ENCODE results near the gene GTPBP3.
"Not testable (repeated sequence)": the region's sequence is repeated elsewhere in the genome, so short reads cannot be mapped to it uniquely, and the experiment has no call there.

Gene GTPBP3

DNA sequence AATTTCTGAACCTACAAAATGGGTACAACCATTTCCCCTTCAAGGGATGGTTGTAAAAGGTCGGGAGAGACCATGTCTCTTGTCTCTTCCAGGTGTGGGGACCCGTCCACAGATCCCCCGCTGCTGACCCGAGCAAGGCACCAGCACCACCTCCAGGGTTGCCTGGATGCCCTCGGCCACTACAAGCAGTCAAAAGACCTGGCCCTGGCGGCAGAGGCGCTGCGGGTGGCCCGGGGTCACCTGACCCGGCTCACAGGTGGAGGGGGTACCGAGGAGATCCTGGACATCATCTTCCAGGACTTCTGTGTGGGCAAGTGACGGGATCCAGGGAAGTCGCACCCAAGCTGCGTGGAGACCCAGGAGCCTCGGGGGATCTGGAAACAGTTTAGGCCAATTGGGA lies 4.0 kb downstream of the GTPBP3 start:
- DNase-seq (ENCODE audit: low read depth, low spot score), result no peak

DNA sequence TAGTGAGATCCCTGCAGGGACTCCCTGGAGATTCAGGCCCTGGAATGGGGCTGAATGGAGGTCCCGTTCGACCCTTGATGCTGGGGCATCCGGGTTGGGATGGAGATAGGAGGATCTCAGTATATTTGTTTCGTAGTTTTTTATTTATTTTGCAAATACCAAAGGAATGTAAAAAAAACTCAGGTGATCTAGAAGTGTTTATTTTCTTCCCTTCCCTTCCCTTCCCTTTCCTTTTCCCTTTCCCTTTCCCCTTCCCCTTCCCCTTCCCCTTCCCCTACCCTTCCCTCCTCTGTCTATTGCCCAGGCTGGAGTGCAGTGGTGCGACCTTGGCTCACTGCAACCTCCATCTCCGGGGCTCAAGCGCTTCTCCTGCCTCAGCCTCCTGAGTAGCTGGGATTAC lies 4.5 kb downstream of the GTPBP3 start:
- no peak for DNase-seq (ENCODE audit: low read depth, low spot score)

DNA sequence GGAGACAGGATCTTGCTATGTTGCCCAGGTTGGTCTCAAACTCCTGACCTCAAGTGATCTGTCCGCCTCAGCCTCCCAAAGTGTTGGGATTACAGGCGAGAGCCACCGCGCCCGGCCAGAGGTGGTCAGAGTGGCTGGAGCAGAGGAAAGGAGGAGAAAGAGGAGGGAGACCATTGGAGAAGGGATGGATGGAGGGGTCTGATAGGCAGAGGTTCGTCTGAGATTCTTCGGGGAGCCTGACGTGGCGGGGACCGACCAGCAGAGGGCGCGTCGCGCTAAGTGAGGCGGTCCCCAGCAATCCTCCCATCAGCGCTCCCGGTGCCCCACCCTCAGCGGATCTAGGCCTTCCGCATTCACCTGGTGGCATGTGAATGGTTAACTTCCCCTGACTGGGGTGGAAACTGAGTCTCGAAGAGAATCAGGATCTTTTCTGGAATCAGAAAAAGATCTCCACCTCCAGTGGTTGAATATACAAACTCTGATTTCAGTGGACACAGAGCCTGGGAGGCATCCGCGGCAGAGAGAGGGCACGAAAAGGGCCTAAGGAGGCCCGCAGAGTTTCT lies 8.8 kb downstream of the GTPBP3 start:
- DNase-seq (ENCODE audit: low read depth, low spot score), result peak; percentile 85

DNA sequence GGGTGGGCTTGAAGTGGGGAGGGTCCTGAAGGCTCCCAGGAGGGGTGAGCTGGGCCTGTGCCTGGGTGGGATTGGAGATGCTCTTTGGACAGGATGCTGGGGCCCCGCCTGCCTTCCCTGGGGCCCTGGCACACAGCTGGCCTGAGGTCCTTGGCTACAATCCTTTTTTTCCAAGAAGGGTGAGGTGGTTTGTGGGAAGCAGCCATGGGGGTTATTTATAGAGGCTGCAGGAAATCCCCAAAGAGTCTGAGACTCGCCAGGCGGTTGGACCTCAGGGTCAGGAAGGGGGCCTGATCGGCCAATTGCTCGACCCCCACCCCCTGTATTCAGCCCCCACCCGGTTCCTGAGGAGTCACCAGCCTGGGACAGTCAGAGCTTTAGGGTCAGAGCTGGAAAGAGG lies 10.0 kb downstream of the GTPBP3 start:
- no peak for DNase-seq (ENCODE audit: low read depth, low spot score)

GRCh38 chr19:17347877-17348276 lies 10.5 kb downstream of the GTPBP3 start:
- DNase-seq (ENCODE audit: low read depth, low spot score), result no peak

DNA sequence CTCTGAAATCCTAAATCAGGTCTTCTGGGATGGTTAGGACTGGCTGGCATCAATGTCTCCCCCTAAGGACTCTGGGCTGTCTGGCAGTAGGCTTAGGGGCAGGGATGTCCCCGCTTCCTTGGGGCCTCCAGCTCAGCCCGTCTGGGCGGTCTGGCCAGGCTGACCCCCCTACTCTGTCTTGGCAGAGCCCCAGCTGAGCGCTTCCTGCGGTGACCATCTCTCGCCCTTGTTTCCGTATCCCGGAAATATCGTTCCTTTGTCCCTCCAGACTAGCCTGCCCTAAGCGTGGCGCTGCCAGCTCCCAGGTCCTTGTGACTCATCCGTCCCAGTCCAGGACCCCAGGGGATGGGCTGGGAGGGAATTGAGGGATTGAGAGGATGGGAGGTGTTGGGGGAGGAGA lies 11.3 kb downstream of the GTPBP3 start:
- DNase-seq (ENCODE audit: low read depth, low spot score), result peak; percentile 81

- no peak for DNase-seq (ENCODE audit: low read depth, low spot score)
Observed at GRCh38 chr19:17351815-17352435, 14.6 kb downstream of the GTPBP3 start.

DNA sequence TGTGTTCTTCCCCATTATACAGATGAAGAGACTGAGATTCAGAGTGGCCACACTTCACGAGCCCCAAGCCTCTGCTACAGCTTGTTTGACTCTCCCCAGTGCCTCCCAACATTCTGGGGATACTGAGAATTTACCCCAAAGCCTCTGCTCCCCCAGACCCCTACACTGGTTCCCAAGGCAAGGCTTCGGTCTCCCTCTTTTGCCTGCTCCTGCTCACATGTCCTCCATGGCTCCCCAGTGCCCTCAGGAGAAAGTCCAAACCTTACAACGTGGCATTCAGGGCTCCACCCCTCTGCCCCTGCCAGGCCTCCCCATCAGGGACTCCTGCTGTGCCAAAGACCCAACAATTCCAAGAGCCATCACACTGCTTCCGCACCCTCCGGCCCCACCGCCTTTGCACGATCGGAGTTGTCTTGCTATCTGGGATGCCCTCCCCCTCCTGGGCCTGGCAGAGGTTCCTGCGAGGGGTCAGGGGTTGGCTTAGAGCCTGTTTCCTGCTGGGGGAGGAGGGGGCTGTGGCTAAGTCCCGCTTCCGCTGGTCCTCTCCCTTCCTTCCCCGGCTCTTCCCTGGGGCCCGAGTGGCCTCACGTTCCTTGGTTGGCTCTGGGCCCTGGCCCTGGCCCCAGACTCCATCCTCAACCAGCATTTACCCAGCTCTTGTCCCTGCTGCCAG lies 15.4 kb downstream of the GTPBP3 start:
- no peak for DNase-seq (ENCODE audit: low read depth, low spot score)

- no peak for DNase-seq (ENCODE audit: low read depth, low spot score)
Observed at GRCh38 chr19:17353386-17353785, 16.0 kb downstream of the GTPBP3 start.

DNA sequence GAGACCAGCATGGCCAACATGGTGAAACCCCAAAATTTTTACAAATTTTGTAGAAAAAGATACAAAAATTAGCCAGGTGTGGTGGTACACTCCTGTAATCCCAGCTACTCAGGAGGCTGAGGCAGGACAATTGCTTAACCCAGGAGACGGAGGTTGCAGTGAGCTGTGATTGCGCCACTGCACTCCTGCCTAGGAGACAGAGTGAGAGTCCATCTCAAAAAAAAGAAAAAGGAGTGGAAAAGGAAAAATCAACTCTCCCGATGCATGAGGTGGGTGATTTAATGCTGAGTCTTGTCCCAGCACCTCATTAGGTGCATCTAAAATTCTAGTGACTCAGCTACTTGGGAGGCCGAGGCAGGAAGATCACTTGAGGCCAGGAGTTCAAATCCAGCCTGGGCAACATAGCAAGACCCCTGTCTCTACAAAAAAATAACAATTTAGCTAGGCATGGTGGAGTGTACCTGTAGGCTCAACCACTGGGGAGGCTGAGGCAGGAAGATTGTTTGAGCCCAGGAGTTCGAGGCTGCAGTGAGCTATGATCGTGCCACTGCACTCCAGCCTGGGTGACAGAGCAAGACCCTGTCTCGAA lies 19.8 kb downstream of the GTPBP3 start:
- DNase-seq (ENCODE audit: low read depth, low spot score), result no peak

- no peak for DNase-seq (ENCODE audit: low read depth, low spot score)
Observed at GRCh38 chr19:17357724-17358123, 20.4 kb downstream of the GTPBP3 start.

DNA sequence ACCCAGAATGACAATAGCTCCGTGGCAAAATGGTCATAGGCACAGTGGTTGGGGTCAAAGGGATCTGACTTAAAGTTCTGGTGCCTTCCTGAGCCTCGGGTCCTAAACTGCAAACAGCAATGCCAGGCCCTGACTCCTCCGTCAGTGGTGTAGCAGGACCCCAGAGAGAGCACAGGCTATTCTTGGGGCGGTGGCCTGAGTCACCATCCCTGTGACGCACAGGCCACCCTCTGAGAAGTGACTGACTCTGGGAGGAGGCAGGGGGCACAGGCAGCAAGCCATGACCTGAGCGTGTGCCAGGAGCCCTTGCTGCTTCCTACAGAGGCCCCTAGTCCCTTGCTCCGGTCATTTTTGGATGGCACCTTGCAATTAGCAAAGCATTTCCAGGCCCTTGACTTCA lies 21.0 kb downstream of the GTPBP3 start:
- peak; percentile 74 for DNase-seq (ENCODE audit: low read depth, low spot score)

DNA sequence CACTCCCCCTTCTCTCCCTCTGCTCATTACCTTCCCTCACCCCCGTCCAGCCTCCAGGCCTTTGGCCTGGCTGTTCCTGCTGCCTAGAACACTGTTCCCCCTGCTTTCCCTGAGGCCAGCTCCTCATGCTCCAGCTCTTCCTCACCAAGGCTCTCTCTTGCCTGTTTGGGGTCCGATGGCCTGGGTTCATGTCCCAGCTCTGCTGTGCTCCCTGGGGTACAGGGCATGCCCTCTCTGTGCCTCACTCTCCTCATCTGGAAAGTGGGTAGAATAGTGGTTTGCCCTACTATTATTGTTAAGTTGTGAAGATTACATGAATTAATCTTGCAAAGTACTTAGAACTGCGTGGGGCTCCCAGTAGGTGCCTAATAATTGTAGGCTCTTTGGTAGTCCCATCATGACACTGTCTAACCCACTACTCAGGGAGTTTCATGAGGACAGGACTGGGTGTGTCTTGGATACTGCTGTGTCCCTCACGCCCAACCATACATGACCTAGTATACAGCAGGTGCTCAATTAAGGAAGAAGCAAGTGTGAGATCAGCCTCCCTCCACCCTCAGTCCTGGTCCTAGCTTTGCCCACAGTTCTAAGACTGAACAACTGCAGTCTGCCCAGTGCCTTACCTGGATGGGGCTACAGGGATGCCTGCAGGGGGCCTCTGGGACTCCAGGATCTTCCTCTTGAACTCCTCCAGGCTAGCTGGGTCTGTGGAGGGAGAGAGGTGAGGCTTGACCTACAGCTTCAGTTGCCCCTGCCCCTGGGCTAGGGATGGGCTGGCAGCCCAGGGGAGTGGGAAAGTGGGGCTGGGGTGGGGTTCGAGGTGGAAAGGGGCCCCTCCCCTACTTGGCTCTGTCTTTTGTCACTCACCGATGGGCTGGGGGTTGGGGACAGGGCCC lies 22.8 kb downstream of the GTPBP3 start:
- DNase-seq (ENCODE audit: low read depth, low spot score), result no peak

DNA sequence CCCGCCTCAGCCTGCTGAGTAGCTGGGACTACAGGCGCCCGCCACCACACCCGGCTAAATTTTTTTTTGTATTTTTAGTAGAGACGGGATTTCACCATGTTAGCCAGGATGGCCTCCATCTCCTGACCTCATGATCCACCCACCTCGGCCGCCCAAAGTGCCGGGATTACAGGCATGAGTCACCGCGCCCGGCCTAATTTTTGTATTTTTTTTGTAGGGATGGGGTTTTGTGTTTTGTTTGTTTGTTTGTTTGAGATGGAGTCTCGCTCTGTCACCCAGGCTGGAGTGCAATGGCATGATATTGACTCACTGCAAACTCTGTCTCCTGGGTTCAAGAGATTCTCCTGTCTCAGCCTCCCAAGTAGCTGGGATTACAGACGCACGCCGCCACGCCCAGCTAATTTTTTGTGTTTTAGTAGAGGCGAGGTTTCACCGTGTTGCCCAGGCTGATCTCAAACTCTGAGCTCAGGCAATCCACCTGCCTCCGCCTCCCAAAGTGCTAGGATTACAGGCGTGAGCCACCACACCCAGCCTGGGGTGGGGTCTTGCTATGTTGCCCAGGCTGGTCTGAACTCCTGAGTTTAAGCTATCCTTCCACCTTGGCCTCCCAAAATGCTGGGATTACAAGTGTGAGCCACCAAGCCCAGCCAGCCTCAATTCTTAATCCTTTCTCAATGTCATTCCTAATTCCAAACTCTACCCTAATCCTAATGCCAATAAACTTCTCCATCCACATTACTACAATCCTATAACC lies 26.7 kb downstream of the GTPBP3 start:
- not testable (repeated sequence) for DNase-seq (ENCODE audit: low read depth, low spot score)

DNA sequence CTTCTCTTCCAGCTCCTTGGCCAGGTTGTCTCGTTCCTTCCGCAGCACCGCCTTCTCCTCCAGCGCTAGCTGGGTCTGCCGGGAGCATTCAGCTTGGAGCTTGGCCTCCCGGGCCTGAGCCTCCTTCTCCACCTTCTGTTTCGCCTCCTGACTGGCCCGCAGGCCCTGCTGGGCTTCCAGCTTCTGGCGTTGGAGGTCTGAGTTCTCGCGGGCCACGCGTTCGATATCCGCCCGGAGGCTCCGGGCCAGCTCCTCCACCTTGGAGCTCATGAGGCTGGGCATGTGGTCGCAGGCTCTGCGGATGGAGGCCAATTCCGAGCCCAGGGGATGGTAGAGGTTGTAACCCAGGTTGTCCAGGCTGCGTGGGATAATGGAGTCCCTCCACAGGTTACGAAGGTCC lies 28.0 kb downstream of the GTPBP3 start:
- no peak for DNase-seq (ENCODE audit: low read depth, low spot score)

- no peak for DNase-seq (ENCODE audit: low read depth, low spot score)
Observed at GRCh38 chr19:17370026-17370587, 32.8 kb downstream of the GTPBP3 start.

DNA sequence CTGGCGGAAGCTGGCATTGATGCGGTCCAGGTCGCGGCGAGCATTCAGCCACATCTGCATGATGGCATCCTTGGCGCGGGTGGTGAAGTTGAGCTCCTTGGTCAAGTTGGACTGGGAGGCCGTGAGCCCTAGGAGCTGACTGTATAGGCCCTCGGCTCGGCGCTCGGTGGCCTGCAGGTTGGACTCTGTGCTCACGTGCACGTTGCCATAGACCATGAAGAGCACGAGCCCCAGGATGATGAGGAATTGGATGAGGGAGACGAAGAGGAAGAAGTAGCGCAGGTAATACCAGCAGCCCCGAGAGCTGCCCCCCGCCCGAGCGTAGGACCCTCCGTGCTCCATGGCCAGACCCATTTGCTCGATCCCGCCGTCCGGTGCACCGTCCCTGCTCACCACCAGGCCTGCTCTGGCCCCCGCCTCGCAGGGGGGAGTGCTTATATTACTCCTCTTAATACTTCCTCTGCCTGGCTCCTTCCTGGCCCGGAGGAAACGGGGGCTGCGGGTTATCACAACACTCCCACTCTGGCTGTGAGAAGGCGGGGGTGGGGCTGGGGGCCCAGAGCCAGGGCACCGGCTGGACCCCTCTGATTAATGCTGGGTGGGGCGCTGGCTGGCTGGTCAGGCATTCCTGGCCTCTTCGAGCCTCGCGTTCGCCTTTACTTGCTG lies 39.7 kb downstream of the GTPBP3 start, which contains the start of gene PLVAP:
TSS of gene PLVAP (minus strand) at position 408 of the 666 bp plus-strand sequence. CDS start at position 354, 54 bp downstream.
- no peak for DNase-seq (ENCODE audit: low read depth, low spot score)

DNA sequence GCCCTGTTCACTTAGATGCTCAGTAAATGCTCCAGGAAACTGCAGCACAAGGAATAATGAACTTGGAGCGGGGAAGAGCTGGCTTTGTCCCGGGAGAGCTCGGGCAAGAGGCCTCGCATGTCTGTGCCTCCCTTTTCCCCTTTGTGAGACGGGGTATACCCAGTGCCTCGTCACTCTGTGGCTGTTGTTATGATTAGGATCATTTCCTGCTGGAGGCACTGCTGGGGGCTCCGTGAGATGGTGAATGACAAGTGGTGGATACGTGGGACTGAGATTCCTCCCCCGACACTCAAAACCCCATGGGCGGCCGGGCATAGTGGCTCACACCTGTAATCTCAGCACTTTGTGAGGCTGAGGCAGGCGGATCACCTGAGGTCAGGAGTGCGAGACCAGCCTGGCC lies 40.9 kb downstream of the GTPBP3 start:
- no peak for DNase-seq (ENCODE audit: low read depth, low spot score)

DNA sequence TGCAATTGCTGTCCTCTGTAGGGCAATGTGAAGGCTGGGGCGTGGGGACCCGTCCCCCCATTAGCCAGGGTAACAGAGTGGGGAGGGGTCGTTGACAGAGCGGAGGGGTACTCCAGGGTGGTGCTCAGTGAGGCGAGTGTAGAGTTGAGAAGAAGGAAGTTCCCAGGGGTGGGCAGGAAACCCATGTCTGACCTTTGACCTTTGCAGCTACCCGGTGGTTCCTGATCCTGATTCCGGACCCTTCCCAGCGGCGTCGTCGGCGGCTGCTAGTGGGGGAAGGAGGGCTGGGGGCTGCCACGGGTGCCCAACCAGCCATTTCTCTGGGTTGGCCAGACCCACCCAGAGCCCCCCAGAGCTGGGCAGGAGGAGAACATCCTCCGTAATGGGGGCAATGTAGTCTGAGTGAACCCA lies 41.9 kb downstream of the GTPBP3 start:
- DNase-seq (ENCODE audit: low read depth, low spot score), result no peak
